OCI-LY3 (cell line): ENCODE data around the gene KPNA4.

Experiments used
- CTCF ChIP-seq: fragments of 200-600, 300-600 bp; sonication (generic); IDR thresholded peaks from 2 replicates; pipeline ENCODE4 v1.5.1; 2014; ENCODE audit warnings: antibody characterized with exemption, low read length, low read depth
- EZH2phosphoT487 ChIP-seq: fragments of 200-600 bp; shearing (Covaris generic); IDR thresholded peaks from 2 replicates; pipeline ENCODE4 v1.6.1; 2018; ENCODE audit warnings: antibody characterized with exemption, mixed run types, low read depth

GRCh38 chr3:160574636-160575035 is 9.3 kb upstream of the KPNA4 start:
- TF ChIP-seq CTCF: no peak
- no peak for TF ChIP-seq EZH2phosphoT487
